Dedifferentiated amniotic fluid mesenchymal stem cell (primary cell): Measurements from ENCODE around the gene CUX1.

Experiments used
- DNase-seq: peaks from one replicate; pipeline ENCODE4 v3.0.0-alpha.2; 2016; ENCODE audit errors: extremely low spot score

Gene CUX1

GRCh38 chr7:102268635-102269034, 451.2 kb downstream of the CUX1 start:
- no peak for DNase-seq

- DNase-seq: no peak
Measured at GRCh38 chr7:102270178-102270887, 452.9 kb downstream of the CUX1 start.

- no peak for DNase-seq
Measured at GRCh38 chr7:102271158-102271798, 453.9 kb downstream of the CUX1 start.

GRCh38 chr7:102272075-102272916, 454.9 kb downstream of the CUX1 start:
- DNase-seq: peak; percentile 65

GRCh38 chr7:102272917-102273748, 455.7 kb downstream of the CUX1 start:
- no peak for DNase-seq

- no peak for DNase-seq
Measured at GRCh38 chr7:102273749-102274712, 456.6 kb downstream of the CUX1 start.

GRCh38 chr7:102275123-102275703, 457.8 kb downstream of the CUX1 start:
- DNase-seq: no peak

GRCh38 chr7:102277901-102278300, 460.5 kb downstream of the CUX1 start:
- no peak for DNase-seq

- peak; percentile 42 for DNase-seq
Measured at GRCh38 chr7:102279537-102280400, 462.3 kb downstream of the CUX1 start.

- no peak for DNase-seq
Measured at GRCh38 chr7:102280521-102280920, 463.1 kb downstream of the CUX1 start.

- no peak for DNase-seq
Measured at GRCh38 chr7:102281785-102282184, 464.4 kb downstream of the CUX1 start.

- no peak for DNase-seq
Measured at GRCh38 chr7:102282465-102283362, 465.3 kb downstream of the CUX1 start.

- DNase-seq: no peak
Measured at GRCh38 chr7:102283477-102284189, 466.2 kb downstream of the CUX1 start.

- DNase-seq: no peak
Measured at GRCh38 chr7:102284399-102284798, 467.0 kb downstream of the CUX1 start.

GRCh38 chr7:102284891-102285539, 467.6 kb downstream of the CUX1 start:
- DNase-seq: no peak

- DNase-seq: no peak
Measured at GRCh38 chr7:102285540-102286236, 468.3 kb downstream of the CUX1 start.
